ENCODE data around the gene CACNA1B. TPM values are rescaled to one million over a fixed set of nuclear protein-coding genes. Genes with fewer than 3 reads are reported as not detected.
A peak's percentile ranks its signal among the peaks of the same experiment; 100 is the strongest.
"Not testable (repeated sequence)": the region's sequence is repeated elsewhere in the genome, so short reads cannot be mapped to it uniquely, and the experiment has no call there.

The CACNA1B gene
- total RNA-seq, 2 donors from 2014 or later: 0.02 to 0.07 TPM

- Mint-ChIP-seq H3K4me1 (ENCODE audit: low read depth) (no peaks in the 10 kb centered on the region), H3K27ac (no peak overlapping the region), H3K36me3 (ENCODE audit: insufficient read depth in 2 of 2) (no peaks in the 10 kb centered on the region), H3K4me3 (no peak overlapping the region), H3K9me3 (no peaks in the 10 kb centered on the region), H3K27me3 (ENCODE audit: low read depth) (no peaks in the 10 kb centered on the region)
- DNase-seq (no peak), ATAC-seq (replicated peaks in 1 of 2) (no peak)
Observed at GRCh38 chr9:138122676-138123075, 245.1 kb downstream of the CACNA1B start.

- no peaks in the 10 kb centered on the region for H3K36me3 Mint-ChIP-seq (ENCODE audit: insufficient read depth in 2 of 2)
- no peaks in the 10 kb centered on the region for H3K4me1 Mint-ChIP-seq (ENCODE audit: low read depth)
- no peaks in the 10 kb centered on the region for H3K27me3 Mint-ChIP-seq (ENCODE audit: low read depth)
- ATAC-seq (replicated peaks in 1 of 2) (no peak), DNase-seq (no peak)
- no peak overlapping the region for H3K4me3 Mint-ChIP-seq
- H3K9me3 Mint-ChIP-seq: no peaks in the 10 kb centered on the region
- no peak overlapping the region for H3K27ac Mint-ChIP-seq
Observed at GRCh38 chr9:138123086-138123485, 245.5 kb downstream of the CACNA1B start.

GRCh38 chr9:138126090-138126857 is 248.7 kb downstream of the CACNA1B start:
- H3K4me1 Mint-ChIP-seq (ENCODE audit: low read depth); H3K27me3 Mint-ChIP-seq (ENCODE audit: low read depth); H3K4me3 Mint-ChIP-seq; H3K27ac Mint-ChIP-seq; H3K36me3 Mint-ChIP-seq (ENCODE audit: insufficient read depth in 2 of 2); H3K9me3 Mint-ChIP-seq: not testable (repeated sequence)
- DNase-seq (peak; percentile 50 to 55), ATAC-seq (replicated peaks in 1 of 2) (peak in 1 of 2 donors; percentile 62)

- not testable (repeated sequence) for DNase-seq; H3K36me3 Mint-ChIP-seq (ENCODE audit: insufficient read depth in 2 of 2); H3K27ac Mint-ChIP-seq; H3K9me3 Mint-ChIP-seq; H3K4me3 Mint-ChIP-seq; H3K27me3 Mint-ChIP-seq (ENCODE audit: low read depth); H3K4me1 Mint-ChIP-seq (ENCODE audit: low read depth)
- ATAC-seq (replicated peaks in 1 of 2): peak; percentile 50 to 52
Observed at GRCh38 chr9:138126858-138127584, 249.4 kb downstream of the CACNA1B start.

GRCh38 chr9:138128027-138128426 is 250.4 kb downstream of the CACNA1B start:
- not testable (repeated sequence) for H3K36me3 Mint-ChIP-seq (ENCODE audit: insufficient read depth in 2 of 2); H3K4me3 Mint-ChIP-seq; H3K4me1 Mint-ChIP-seq (ENCODE audit: low read depth); H3K9me3 Mint-ChIP-seq; H3K27ac Mint-ChIP-seq; ATAC-seq (replicated peaks in 1 of 2); H3K27me3 Mint-ChIP-seq (ENCODE audit: low read depth); DNase-seq

- not testable (repeated sequence) for H3K4me3 Mint-ChIP-seq; H3K4me1 Mint-ChIP-seq (ENCODE audit: low read depth); H3K27me3 Mint-ChIP-seq (ENCODE audit: low read depth); ATAC-seq (replicated peaks in 1 of 2); H3K9me3 Mint-ChIP-seq; H3K36me3 Mint-ChIP-seq (ENCODE audit: insufficient read depth in 2 of 2); DNase-seq; H3K27ac Mint-ChIP-seq
Observed at GRCh38 chr9:138129318-138129717, 251.7 kb downstream of the CACNA1B start.

- DNase-seq; ATAC-seq (replicated peaks in 1 of 2); H3K27ac Mint-ChIP-seq; H3K4me1 Mint-ChIP-seq (ENCODE audit: low read depth); H3K27me3 Mint-ChIP-seq (ENCODE audit: low read depth); H3K9me3 Mint-ChIP-seq; H3K36me3 Mint-ChIP-seq (ENCODE audit: insufficient read depth in 2 of 2); H3K4me3 Mint-ChIP-seq: not testable (repeated sequence)
Observed at GRCh38 chr9:138132946-138133705, 255.5 kb downstream of the CACNA1B start.

- not testable (repeated sequence) for H3K27me3 Mint-ChIP-seq (ENCODE audit: low read depth); ATAC-seq (replicated peaks in 1 of 2); H3K9me3 Mint-ChIP-seq; DNase-seq; H3K36me3 Mint-ChIP-seq (ENCODE audit: insufficient read depth in 2 of 2); H3K4me3 Mint-ChIP-seq; H3K4me1 Mint-ChIP-seq (ENCODE audit: low read depth); H3K27ac Mint-ChIP-seq
Observed at GRCh38 chr9:138134581-138134980, 257.0 kb downstream of the CACNA1B start.

GRCh38 chr9:138139096-138139495 is 261.5 kb downstream of the CACNA1B start:
- not testable (repeated sequence) for H3K27ac Mint-ChIP-seq; H3K4me3 Mint-ChIP-seq; H3K9me3 Mint-ChIP-seq; DNase-seq; H3K27me3 Mint-ChIP-seq (ENCODE audit: low read depth); ATAC-seq (replicated peaks in 1 of 2); H3K36me3 Mint-ChIP-seq (ENCODE audit: insufficient read depth in 2 of 2); H3K4me1 Mint-ChIP-seq (ENCODE audit: low read depth)

GRCh38 chr9:138140980-138141379 is 263.4 kb downstream of the CACNA1B start:
- DNase-seq; H3K36me3 Mint-ChIP-seq (ENCODE audit: insufficient read depth in 2 of 2); H3K9me3 Mint-ChIP-seq; H3K27ac Mint-ChIP-seq; H3K27me3 Mint-ChIP-seq (ENCODE audit: low read depth); ATAC-seq (replicated peaks in 1 of 2); H3K4me3 Mint-ChIP-seq; H3K4me1 Mint-ChIP-seq (ENCODE audit: low read depth): not testable (repeated sequence)

- H3K4me1 Mint-ChIP-seq (ENCODE audit: low read depth); DNase-seq; H3K9me3 Mint-ChIP-seq; ATAC-seq (replicated peaks in 1 of 2); H3K36me3 Mint-ChIP-seq (ENCODE audit: insufficient read depth in 2 of 2); H3K4me3 Mint-ChIP-seq; H3K27me3 Mint-ChIP-seq (ENCODE audit: low read depth); H3K27ac Mint-ChIP-seq: not testable (repeated sequence)
Observed at GRCh38 chr9:138142528-138143244, 265.1 kb downstream of the CACNA1B start.

GRCh38 chr9:138143491-138143890 is 265.9 kb downstream of the CACNA1B start:
- H3K27me3 Mint-ChIP-seq (ENCODE audit: low read depth); H3K27ac Mint-ChIP-seq; H3K9me3 Mint-ChIP-seq; H3K4me1 Mint-ChIP-seq (ENCODE audit: low read depth); H3K36me3 Mint-ChIP-seq (ENCODE audit: insufficient read depth in 2 of 2); DNase-seq; H3K4me3 Mint-ChIP-seq; ATAC-seq (replicated peaks in 1 of 2): not testable (repeated sequence)

- not testable (repeated sequence) for H3K36me3 Mint-ChIP-seq (ENCODE audit: insufficient read depth in 2 of 2); ATAC-seq (replicated peaks in 1 of 2); H3K4me1 Mint-ChIP-seq (ENCODE audit: low read depth); H3K4me3 Mint-ChIP-seq; H3K9me3 Mint-ChIP-seq; H3K27ac Mint-ChIP-seq
- peaks cover 11% of the 10 kb centered on the region for H3K27me3 Mint-ChIP-seq (ENCODE audit: low read depth)
- peak in 1 of 2 donors; percentile 39 for DNase-seq
Observed at GRCh38 chr9:138147556-138147955, 270.0 kb downstream of the CACNA1B start.

Data from activated T-cell treated with anti-CD3 and anti-CD28 coated beads, Interleukin-2, amount 50 U/mL, for 72 hours (primary cell).